T-cell (primary cell): Measurements from ENCODE around the gene SZRD1. TPM values are rescaled to one million over a fixed set of nuclear protein-coding genes. Genes with fewer than 3 reads are reported as not detected.
A peak's percentile ranks its signal among the peaks of the same experiment; 100 is the strongest.

Experiments
- ATAC-seq, 4 experiments: fragments of 200-7000 bp in 3 of 4; fragments of 150-1000 bp in 1 of 4; cut with Tn5 transposase; replicated peaks in 1 of 4; 1 replicate in 3 of 4; 2 replicates in 1 of 4; pipeline ENCODE4 v1.10.0; 2021; ENCODE audit warnings: moderate library complexity in 3 of 4, mild to moderate bottlenecking in 2 of 4, moderate number of reproducible peaks in 1 of 4
- CTCF ChIA-PET, 2 donors: fragments of 300-600 bp; sonication (Branson Sonifier 250); formaldehyde crosslinking; loops; one replicate each; lab custom pipeline; 2022; ENCODE audit warnings: antibody characterized with exemption in 2 of 2; lab: Charles Lee
- POLR2A ChIA-PET, 2 donors: fragments of 300-600 bp; sonication (Branson Sonifier 250); formaldehyde crosslinking; loops; one replicate each; lab custom pipeline; 2022; ENCODE audit warnings: antibody characterized with exemption in 2 of 2; lab: Charles Lee
- DNase-seq, 35 experiments: peaks; one replicate each; pipeline versions ENCODE4 v3.0.0 to v3.0.0-alpha.2; 2013 to 2023
- H3K27ac ChIP-seq: one replicate; pipeline ENCODE4 v1.5.1; 2013; ENCODE audit warnings: low read length
- H3K27me3 ChIP-seq, 2 experiments: replicated peaks in 1 of 2; 1 replicate in 1 of 2; 2 replicates in 1 of 2; pipeline versions ENCODE4 v1.6.1 to v1.7.0; 2013; ENCODE audit warnings: low read length in 1 of 2, mixed read lengths in 1 of 2; ENCODE audit not compliant: control insufficient read depth in 2 of 2, insufficient read depth in 2 of 2; ENCODE audit errors: extremely low read depth in 1 of 2
- H3K36me3 ChIP-seq, 2 donors: 1 replicate in 1 of 2; 2 replicates in 1 of 2; pipeline versions ENCODE4 v1.6.1 to v1.7.0; 2013; ENCODE audit warnings: low read length in 1 of 2; ENCODE audit not compliant: control insufficient read depth in 2 of 2, insufficient read depth in 1 of 2; ENCODE audit errors: extremely low read depth in 1 of 2
- H3K4me1 ChIP-seq, 2 experiments: 1 replicate in 1 of 2; 2 replicates in 1 of 2; pipeline versions ENCODE4 v1.6.1 to v1.7.0; 2013; ENCODE audit warnings: low read length in 2 of 2, mixed read lengths in 1 of 2; ENCODE audit not compliant: insufficient read depth in 2 of 2, control insufficient read depth in 1 of 2; ENCODE audit errors: extremely low read depth in 1 of 2
- H3K4me3 ChIP-seq, 2 donors: 1 replicate in 1 of 2; 2 replicates in 1 of 2; pipeline versions ENCODE4 v1.5.1 to v1.7.0; 2013; ENCODE audit warnings: mild to moderate bottlenecking in 2 of 2, low read length in 1 of 2, moderate library complexity in 1 of 2; ENCODE audit not compliant: control insufficient read depth in 1 of 2; ENCODE audit errors: extremely low read depth in 1 of 2
- H3K9me3 ChIP-seq: 2 replicates; pipeline ENCODE4 v1.7.0; 2013
- H3K27ac Mint-ChIP-seq, 2 donors: one replicate each; pipeline ENCODE4 v1.8.0; 2020 to 2021; ENCODE audit warnings: mild to moderate bottlenecking in 2 of 2, mixed read lengths in 2 of 2
- H3K27me3 Mint-ChIP-seq, 2 donors: one replicate each; pipeline ENCODE4 v1.8.0; 2021 to 2022; ENCODE audit warnings: mixed read lengths in 2 of 2
- H3K36me3 Mint-ChIP-seq: one replicate; pipeline ENCODE4 v1.8.0; 2021; ENCODE audit warnings: mixed read lengths
- H3K4me1 Mint-ChIP-seq, 3 donors: one replicate each; pipeline ENCODE4 v1.8.0; 2020 to 2022; ENCODE audit warnings: mixed read lengths in 3 of 3, mild to moderate bottlenecking in 1 of 3
- H3K4me3 Mint-ChIP-seq, 3 donors: one replicate each; pipeline ENCODE4 v1.8.0; 2020 to 2022; ENCODE audit warnings: mild to moderate bottlenecking in 3 of 3, mixed read lengths in 3 of 3, moderate library complexity in 3 of 3
- H3K9me3 Mint-ChIP-seq, 3 donors: one replicate each; pipeline ENCODE4 v1.8.0; 2020 to 2022; ENCODE audit warnings: mixed read lengths in 3 of 3
- WGBS: methylation state at CpG from one replicate; pipeline ENCODE4 v1.1.5; 2013; ENCODE audit warnings: missing lambda C conversion rate; ENCODE audit not compliant: insufficient coverage; 5-methylcytosine and 5-hydroxymethylcytosine counted together
- total RNA-seq, 35 experiments: library from RNA in 6 of 35; stranded (reverse) in 6 of 35; fragments of 120-200 nt in 1 of 35; gene quantifications; one replicate each; pipeline versions ENCODE4 v1.2.1 to v1.2.4 and lab custom pipeline; 2013 to 2026

The SZRD1 gene
- total RNA-seq, 5 donors from 2014 or later (not counting 1 experiment from before 2014, with no cell fraction given): 87.2 to 122 (median 106) TPM

GRCh38 chr1:16372535-16373285 is 5.7 kb downstream of the SZRD1 start:
- peaks cover 12 to 73% of the 10 kb centered on the region in 2 experiments for H3K4me1 ChIP-seq
- Mint-ChIP-seq H3K9me3 (no peaks in the 10 kb centered on the region), H3K27ac (peak overlapping the region in 1 of 2 donors; percentile 79), H3K4me3 (peak overlapping the region in 1 of 3 donors; percentile 43), H3K4me1 (peaks cover 69 to 87% (median 82%) of the 10 kb centered on the region in 3 donors), H3K27me3 (no peaks in the 10 kb centered on the region), H3K36me3 (peaks cover 23% of the 10 kb centered on the region)
- H3K9me3 ChIP-seq: no peaks in the 10 kb centered on the region
- H3K27ac ChIP-seq: no peak overlapping the region
- no peaks in the 10 kb centered on the region for H3K27me3 ChIP-seq
- no peak for ATAC-seq
- ChIA-PET POLR2A (no interaction called here), CTCF (interaction anchor here in 1 of 2 donors (1.7 kb wide), 1 partner anchor 9 kb away, joined by 7 read pairs; no protein-coding TSS in a partner anchor)
- whole genome bisulfite sequencing: 92% methylated on average over 3 of the region's 3 CpGs
- DNase-seq: no peak
- peaks cover 0 to 6% of the 10 kb centered on the region in 2 donors for H3K36me3 ChIP-seq
- no peak overlapping the region for H3K4me3 ChIP-seq

GRCh38 chr1:16374266-16374665 is 7.2 kb downstream of the SZRD1 start:
- H3K27me3 Mint-ChIP-seq: no peaks in the 10 kb centered on the region
- Histone ChIP-seq H3K4me3 (no peak overlapping the region), H3K27ac (no peak overlapping the region), H3K4me1 (peaks cover 3 to 75% of the 10 kb centered on the region in 2 experiments), H3K9me3 (no peaks in the 10 kb centered on the region), H3K27me3 (no peaks in the 10 kb centered on the region), H3K36me3 (peaks cover 0 to 7% of the 10 kb centered on the region in 2 donors)
- POLR2A ChIA-PET: interaction anchor here (0.6 to 1.1 kb wide), 2 partner anchors 12 to 13 kb away, joined by 3 read pairs; no protein-coding TSS in a partner anchor
- ATAC-seq: no peak
- DNase-seq: no peak
- peak overlapping the region in 1 of 2 donors; percentile 55 for H3K27ac Mint-ChIP-seq
- CTCF ChIA-PET: no interaction called here
- WGBS: 80% methylated on average over 1 of the region's 3 CpGs
- peak overlapping the region in 1 of 3 donors; percentile 36 for H3K4me3 Mint-ChIP-seq
- peaks cover 70 to 85% (median 83%) of the 10 kb centered on the region in 3 donors for H3K4me1 Mint-ChIP-seq
- peaks cover 23% of the 10 kb centered on the region for H3K36me3 Mint-ChIP-seq
- no peaks in the 10 kb centered on the region for H3K9me3 Mint-ChIP-seq

- Mint-ChIP-seq H3K27me3 (no peaks in the 10 kb centered on the region), H3K9me3 (no peaks in the 10 kb centered on the region), H3K4me3 (peak overlapping the region in 1 of 3 donors; percentile 39), H3K27ac (peak overlapping the region in 1 of 2 donors; percentile 27), H3K4me1 (peaks cover 73 to 83% (median 81%) of the 10 kb centered on the region in 3 donors), H3K36me3 (peaks cover 23% of the 10 kb centered on the region)
- DNase-seq: no peak
- H3K9me3 ChIP-seq: no peaks in the 10 kb centered on the region
- POLR2A ChIA-PET: interaction anchor here (0.6 to 0.7 kb wide), 3 partner anchors 18 to 654 kb away, joined by 3 to 4 read pairs (median 4); no protein-coding TSS in a partner anchor
- no peak overlapping the region for H3K27ac ChIP-seq
- 100% methylated on average over 1 of the region's 15 CpGs for WGBS
- no peak overlapping the region for H3K4me3 ChIP-seq
- peaks cover 2 to 9% of the 10 kb centered on the region in 2 donors for H3K36me3 ChIP-seq
- no peaks in the 10 kb centered on the region for H3K27me3 ChIP-seq
- no peak for ATAC-seq
- CTCF ChIA-PET: interaction anchor here in 1 of 2 donors (0.5 kb wide), 1 partner anchor 20 kb away, joined by 4 read pairs; no protein-coding TSS in a partner anchor
- peaks cover 3 to 74% of the 10 kb centered on the region in 2 experiments for H3K4me1 ChIP-seq
Observed at GRCh38 chr1:16375521-16376340, 8.7 kb downstream of the SZRD1 start.

- Mint-ChIP-seq H3K36me3 (peaks cover 22% of the 10 kb centered on the region), H3K4me3 (peak overlapping the region in 2 of 3 donors; percentile 22 to 24), H3K27ac (peak overlapping the region in 1 of 2 donors; percentile 59), H3K4me1 (peaks cover 75 to 79% (median 76%) of the 10 kb centered on the region in 3 donors), H3K27me3 (no peaks in the 10 kb centered on the region), H3K9me3 (no peaks in the 10 kb centered on the region)
- Histone ChIP-seq H3K9me3 (no peaks in the 10 kb centered on the region), H3K36me3 (peaks cover 2 to 9% of the 10 kb centered on the region in 2 donors), H3K27me3 (no peaks in the 10 kb centered on the region), H3K27ac (no peak overlapping the region), H3K4me1 (peaks cover 0 to 75% of the 10 kb centered on the region in 2 experiments), H3K4me3 (no peak overlapping the region)
- WGBS: 86% methylated on average over 2 of the region's 4 CpGs
- ATAC-seq (no peak), DNase-seq (no peak)
- ChIA-PET CTCF (no interaction called here), POLR2A (interaction anchor here in 1 of 2 donors (0.7 kb wide), 1 partner anchor 200 kb away, joined by 3 read pairs; no protein-coding TSS in a partner anchor)
Observed at GRCh38 chr1:16376971-16377370, 9.9 kb downstream of the SZRD1 start.

GRCh38 chr1:16378443-16378842 is 11.4 kb downstream of the SZRD1 start:
- H3K27ac Mint-ChIP-seq: no peak overlapping the region
- DNase-seq (no peak), ATAC-seq (no peak)
- H3K27me3 ChIP-seq: no peaks in the 10 kb centered on the region
- no peak overlapping the region for H3K27ac ChIP-seq
- no peaks in the 10 kb centered on the region for H3K9me3 Mint-ChIP-seq
- H3K4me1 Mint-ChIP-seq: peaks cover 72 to 76% (median 74%) of the 10 kb centered on the region in 3 donors
- peaks cover 2 to 69% of the 10 kb centered on the region in 2 experiments for H3K4me1 ChIP-seq
- H3K36me3 ChIP-seq: peaks cover 2% of the 10 kb centered on the region in 2 donors
- whole genome bisulfite sequencing: 94% methylated on average over 5 of the region's 7 CpGs
- no peaks in the 10 kb centered on the region for H3K9me3 ChIP-seq
- ChIA-PET POLR2A (interaction anchor here in 1 of 2 donors (0.6 kb wide), 1 partner anchor 9 kb away, joined by 4 read pairs; no protein-coding TSS in a partner anchor), CTCF (no interaction called here)
- H3K4me3 ChIP-seq: no peak overlapping the region
- no peaks in the 10 kb centered on the region for H3K27me3 Mint-ChIP-seq
- H3K36me3 Mint-ChIP-seq: peaks cover 18% of the 10 kb centered on the region
- no peak overlapping the region for H3K4me3 Mint-ChIP-seq
